Measurements from ENCODE around the gene PSORS1C1.
A peak's percentile ranks its signal among the peaks of the same experiment; 100 is the strongest.
"Not testable (repeated sequence)": the region's sequence is repeated elsewhere in the genome, so short reads cannot be mapped to it uniquely, and the experiment has no call there.

Gene PSORS1C1

GRCh38 chr6:31114541-31114878, at the start of gene PSORS1C1:
Gene PSORS1C1 (plus strand): TSS chr6:31114800. CDS start chr6:31129633, 14,833 bp downstream.
- H3K4me3 ChIP-seq (ENCODE audit: low read depth, low read length): no peak within 1 kb of the TSS
- no peak for DNase-seq (ENCODE audit: low read depth)
- no peak for TF ChIP-seq CTCF (IDR thresholded peaks at IDR 0.05; ENCODE audit: low read depth, low read length, missing control alignments)

- no peak for TF ChIP-seq CTCF (IDR thresholded peaks at IDR 0.05; ENCODE audit: low read depth, low read length, missing control alignments)
- DNase-seq (ENCODE audit: low read depth): no peak
- H3K4me3 ChIP-seq (ENCODE audit: low read depth, low read length): no peak overlapping the region
Measured at GRCh38 chr6:31065556-31065955, 49.0 kb upstream of the PSORS1C1 start.

GRCh38 chr6:31067028-31067427, 47.6 kb upstream of the PSORS1C1 start:
- DNase-seq (ENCODE audit: low read depth); H3K4me3 ChIP-seq (ENCODE audit: low read depth, low read length): not testable (repeated sequence)

- DNase-seq (ENCODE audit: low read depth); H3K4me3 ChIP-seq (ENCODE audit: low read depth, low read length): not testable (repeated sequence)
Measured at GRCh38 chr6:31067891-31068668, 46.5 kb upstream of the PSORS1C1 start.

GRCh38 chr6:31068669-31069340, 45.8 kb upstream of the PSORS1C1 start:
- H3K4me3 ChIP-seq (ENCODE audit: low read depth, low read length): no peak overlapping the region
- DNase-seq (ENCODE audit: low read depth): peak; percentile 36
- TF ChIP-seq CTCF (IDR thresholded peaks at IDR 0.05; ENCODE audit: low read depth, low read length, missing control alignments): peak; percentile 96

GRCh38 chr6:31070711-31071197, 43.8 kb upstream of the PSORS1C1 start:
- no peak for DNase-seq (ENCODE audit: low read depth)

GRCh38 chr6:31074401-31074800, 40.2 kb upstream of the PSORS1C1 start:
- DNase-seq (ENCODE audit: low read depth): no peak
- no peak overlapping the region for H3K4me3 ChIP-seq (ENCODE audit: low read depth, low read length)
- TF ChIP-seq CTCF (IDR thresholded peaks at IDR 0.05; ENCODE audit: low read depth, low read length, missing control alignments): no peak

More at GRCh38 chr6:31070711-31071197, 43.8 kb upstream of the PSORS1C1 start:
- peak; percentile 46 for TF ChIP-seq CTCF (IDR thresholded peaks at IDR 0.05; ENCODE audit: low read depth, low read length, missing control alignments)
- no peak overlapping the region for H3K4me3 ChIP-seq (ENCODE audit: low read depth, low read length)

GRCh38 chr6:31075528-31075927, 39.1 kb upstream of the PSORS1C1 start:
- H3K4me3 ChIP-seq (ENCODE audit: low read depth, low read length): no peak overlapping the region
- no peak for DNase-seq (ENCODE audit: low read depth)

More at GRCh38 chr6:31075528-31075927, 39.1 kb upstream of the PSORS1C1 start:
- no peak for TF ChIP-seq CTCF (IDR thresholded peaks at IDR 0.05; ENCODE audit: low read depth, low read length, missing control alignments)
